ENCODE data around the gene ANGPTL2.

The ANGPTL2 gene

GRCh38 chr9:127102176-127102575 lies 20.3 kb downstream of the ANGPTL2 start:
- no peak for DNase-seq (ENCODE audit: low spot score)
- no peak for TF ChIP-seq CTCF (IDR thresholded peaks at IDR 0.05; ENCODE audit: extremely low read depth, missing control alignments)

- no peak for TF ChIP-seq CTCF (IDR thresholded peaks at IDR 0.05; ENCODE audit: extremely low read depth, missing control alignments)
These were observed 22.8 kb downstream of the ANGPTL2 start for GRCh38 chr9:127099664-127100063.

GRCh38 chr9:127098916-127099553 lies 23.4 kb downstream of the ANGPTL2 start:
- TF ChIP-seq CTCF (IDR thresholded peaks at IDR 0.05; ENCODE audit: extremely low read depth, missing control alignments) = no peak
- DNase-seq (ENCODE audit: low spot score) = no peak

More at GRCh38 chr9:127099664-127100063, 22.8 kb downstream of the ANGPTL2 start:
- DNase-seq (ENCODE audit: low spot score) = no peak

GRCh38 chr9:127097683-127098082 lies 24.8 kb downstream of the ANGPTL2 start:
- no peak for DNase-seq (ENCODE audit: low spot score)
- no peak for TF ChIP-seq CTCF (IDR thresholded peaks at IDR 0.05; ENCODE audit: extremely low read depth, missing control alignments)

GRCh38 chr9:127096208-127096607 lies 26.2 kb downstream of the ANGPTL2 start:
- TF ChIP-seq CTCF (IDR thresholded peaks at IDR 0.05; ENCODE audit: extremely low read depth, missing control alignments) = no peak
- DNase-seq (ENCODE audit: low spot score) = no peak

GRCh38 chr9:127095411-127095810 lies 27.0 kb downstream of the ANGPTL2 start:
- no peak for TF ChIP-seq CTCF (IDR thresholded peaks at IDR 0.05; ENCODE audit: extremely low read depth, missing control alignments)
- DNase-seq (ENCODE audit: low spot score) = no peak

GRCh38 chr9:127093319-127094020 lies 29.0 kb downstream of the ANGPTL2 start:
- no peak for DNase-seq (ENCODE audit: low spot score)
- TF ChIP-seq CTCF (IDR thresholded peaks at IDR 0.05; ENCODE audit: extremely low read depth, missing control alignments) = no peak
